Measurements from ENCODE around the gene R3HDM2. TPM values are rescaled to one million over a fixed set of nuclear protein-coding genes. Genes with fewer than 3 reads are reported as not detected.

The R3HDM2 gene
- total RNA-seq, 1 experiment from 2014 or later = 34.7 TPM

DNA sequence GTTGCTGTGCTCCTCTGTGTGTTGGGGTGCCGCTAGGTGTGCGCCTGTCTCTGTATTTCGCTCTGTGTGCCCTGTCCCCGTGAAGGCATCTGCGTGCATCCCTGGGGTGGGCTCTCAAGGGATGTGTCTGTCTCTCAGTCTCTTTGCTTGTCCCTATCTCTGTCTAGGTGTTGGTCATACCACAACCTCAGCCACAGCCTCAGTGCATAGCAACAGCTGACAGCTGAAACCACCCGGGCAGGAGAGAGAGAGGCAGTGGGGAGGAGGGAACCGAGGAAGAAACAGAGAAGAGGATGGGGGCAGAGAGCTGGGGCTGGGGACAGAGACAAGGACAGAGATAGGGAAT, 215.2 kb downstream of the R3HDM2 start:
- Mint-ChIP-seq H3K27ac (no peak overlapping the region), H3K36me3 (no peaks in the 10 kb centered on the region; the same call in 1 of the 2 replicates), H3K27me3 (ENCODE audit: low read depth) (peaks cover 66% of the 10 kb centered on the region), H3K9me3 (no peaks in the 10 kb centered on the region), H3K4me1 (peaks cover 45% of the 10 kb centered on the region), H3K4me3 (peak overlapping the region; percentile 58)
- CTCF ChIA-PET = interaction anchor here (1.3 to 8.5 kb wide), 5 partner anchors 10 to 87 kb away, joined by 4 to 415 read pairs (median 71); partner anchors contain the start of genes LRP1 and SHMT2
- POLR2A ChIA-PET = interaction anchor here (1.2 to 2.2 kb wide), 3 partner anchors 14 to 27 kb away, joined by 7 to 9 read pairs (median 8); partner anchors contain the start of gene SHMT2
- ATAC-seq = no peak
- TF ChIP-seq CBFB (CRISPR knock-in tag; IDR thresholded peaks at IDR 0.05; ENCODE audit: low read depth) = no peak
- no peak for TF ChIP-seq NR3C1 (CRISPR knock-in tag; conservative IDR thresholded peaks at IDR 0.05; ENCODE audit: low read depth)
- TF ChIP-seq EMX1 (CRISPR knock-in tag; IDR thresholded peaks at IDR 0.05) = no peak
- no peak for TF ChIP-seq ZMAT4 (CRISPR knock-in tag; IDR thresholded peaks at IDR 0.05)
- TF ChIP-seq GTF2I (CRISPR knock-in tag; conservative IDR thresholded peaks at IDR 0.05) = no peak
- DNase-seq (ENCODE audit: low spot score) = no peak

DNA sequence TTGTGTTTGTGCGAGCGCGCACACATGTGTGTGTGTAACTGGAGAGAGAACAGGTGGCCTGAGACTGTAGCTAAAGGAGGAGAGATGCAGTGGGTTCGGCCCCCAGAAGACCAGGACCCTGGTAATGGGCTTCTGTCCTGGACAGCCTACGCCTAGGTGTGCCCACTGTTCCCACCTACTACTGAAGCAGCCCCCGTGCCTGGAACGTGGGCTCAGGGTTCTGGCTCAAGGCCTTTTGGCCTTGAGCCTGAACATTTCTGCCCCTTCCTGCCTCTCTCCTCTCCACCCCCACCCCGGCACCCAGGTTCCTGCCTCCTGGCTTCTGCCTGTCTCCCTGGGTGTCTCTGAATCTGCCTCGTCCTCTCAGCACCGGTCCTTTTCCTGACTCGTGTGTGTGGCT, 215.8 kb downstream of the R3HDM2 start:
- H3K4me3 Mint-ChIP-seq = peak overlapping the region; percentile 21; the same call in 1 of the 2 replicates
- H3K9me3 Mint-ChIP-seq = no peaks in the 10 kb centered on the region
- peaks cover 63% of the 10 kb centered on the region for H3K27me3 Mint-ChIP-seq (ENCODE audit: low read depth)
- DNase-seq (ENCODE audit: low spot score) (no peak), ATAC-seq (no peak)
- no peak overlapping the region for H3K27ac Mint-ChIP-seq
- peaks cover 42% of the 10 kb centered on the region for H3K4me1 Mint-ChIP-seq
- H3K36me3 Mint-ChIP-seq = peaks cover 2% of the 10 kb centered on the region; the same call in 1 of the 2 replicates
- ChIA-PET CTCF (interaction anchor here (1.3 to 8.5 kb wide), 10 partner anchors 9 to 241 kb away, joined by 4 to 415 read pairs (median 20); partner anchors contain the start of genes INHBE, LRP1 and SHMT2), POLR2A (interaction anchor here (1.0 to 2.4 kb wide), 8 partner anchors 15 to 240 kb away, joined by 3 to 17 read pairs (median 8); partner anchors contain the start of genes INHBE and SHMT2)
- no peak for TF ChIP-seq ZNF425 (CRISPR knock-in tag; conservative IDR thresholded peaks at IDR 0.05)
- no peak for TF ChIP-seq TEAD4 (CRISPR knock-in tag; IDR thresholded peaks at IDR 0.05)
- TF ChIP-seq HMGXB4 (CRISPR knock-in tag; IDR thresholded peaks at IDR 0.05) = no peak
- TF ChIP-seq JUN (CRISPR knock-in tag; IDR thresholded peaks at IDR 0.05) = no peak
- TF ChIP-seq E2F4 (CRISPR knock-in tag; IDR thresholded peaks at IDR 0.05; ENCODE audit: borderline replicate concordance, low read depth) = no peak
- no peak for TF ChIP-seq PRRX2 (CRISPR knock-in tag; IDR thresholded peaks at IDR 0.05)
- TF ChIP-seq, protein P1, sequence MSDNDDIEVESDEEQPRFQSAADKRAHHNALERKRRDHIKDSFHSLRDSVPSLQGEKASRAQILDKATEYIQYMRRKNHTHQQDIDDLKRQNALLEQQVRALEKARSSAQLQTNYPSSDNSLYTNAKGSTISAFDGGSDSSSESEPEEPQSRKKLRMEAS (CRISPR knock-in tag; IDR thresholded peaks at IDR 0.05) = no peak
- TF ChIP-seq, protein P2, sequence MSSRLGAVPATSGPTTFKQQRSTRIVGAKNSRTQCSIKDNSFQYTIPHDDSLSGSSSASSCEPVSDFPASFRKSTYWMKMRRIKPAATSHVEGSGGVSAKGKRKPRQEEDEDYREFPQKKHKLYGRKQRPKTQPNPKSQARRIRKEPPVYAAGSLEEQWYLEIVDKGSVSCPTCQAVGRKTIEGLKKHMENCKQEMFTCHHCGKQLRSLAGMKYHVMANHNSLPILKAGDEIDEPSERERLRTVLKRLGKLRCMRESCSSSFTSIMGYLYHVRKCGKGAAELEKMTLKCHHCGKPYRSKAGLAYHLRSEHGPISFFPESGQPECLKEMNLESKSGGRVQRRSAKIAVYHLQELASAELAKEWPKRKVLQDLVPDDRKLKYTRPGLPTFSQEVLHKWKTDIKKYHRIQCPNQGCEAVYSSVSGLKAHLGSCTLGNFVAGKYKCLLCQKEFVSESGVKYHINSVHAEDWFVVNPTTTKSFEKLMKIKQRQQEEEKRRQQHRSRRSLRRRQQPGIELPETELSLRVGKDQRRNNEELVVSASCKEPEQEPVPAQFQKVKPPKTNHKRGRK (CRISPR knock-in tag; IDR thresholded peaks at IDR 0.05; ENCODE audit: borderline replicate concordance) = no peak
- no peak for TF ChIP-seq AFF4 (CRISPR knock-in tag; IDR thresholded peaks at IDR 0.05; ENCODE audit: borderline replicate concordance)
- TF ChIP-seq ZNF317 (CRISPR knock-in tag; IDR thresholded peaks at IDR 0.05; ENCODE audit: borderline replicate concordance, low read depth) = no peak

Data from WTC11 (cell line).